Activated CD4-positive, alpha-beta T cell treated with anti-CD3 and anti-CD28 coated beads, Interleukin-2, amount 10 ng/mL, durations not matched to agents 7 days and 5 days (primary cell): ENCODE results near the gene ZNF10. TPM values are rescaled to one million over a fixed set of nuclear protein-coding genes. Genes with fewer than 3 reads are reported as not detected.

ENCODE experiments used
- CTCF ChIA-PET: fragments of 350-600 bp; sonication (Branson Sonifier 250); formaldehyde crosslinking; loops from one replicate; lab custom pipeline; 2021; ENCODE audit warnings: antibody characterized with exemption; lab: Charles Lee
- POLR2A ChIA-PET: fragments of 350-600 bp; sonication (Branson Sonifier 250); formaldehyde crosslinking; loops from one replicate; lab custom pipeline; 2021; ENCODE audit warnings: antibody characterized with exemption; lab: Charles Lee
- DNase-seq: peaks from one replicate; pipeline ENCODE4 v3.0.0-alpha.2; 2020
- H3K27ac Mint-ChIP-seq: one replicate; pipeline ENCODE4 v1.8.0; 2021; ENCODE audit warnings: mild to moderate bottlenecking, moderate library complexity, mixed read lengths
- H3K27me3 Mint-ChIP-seq: one replicate; pipeline ENCODE4 v1.8.0; 2021; ENCODE audit warnings: mixed read lengths
- H3K36me3 Mint-ChIP-seq: one replicate; pipeline ENCODE4 v1.8.0; 2021; ENCODE audit warnings: low read depth, mixed read lengths
- H3K4me1 Mint-ChIP-seq: one replicate; pipeline ENCODE4 v1.8.0; 2021; ENCODE audit warnings: mixed read lengths
- H3K4me3 Mint-ChIP-seq: one replicate; pipeline ENCODE4 v1.8.0; 2021; ENCODE audit warnings: mild to moderate bottlenecking, moderate library complexity, mixed read lengths
- H3K9me3 Mint-ChIP-seq: one replicate; pipeline ENCODE4 v1.8.0; 2021; ENCODE audit warnings: mixed read lengths
- total RNA-seq, 2 experiments: library from RNA; stranded (reverse); gene quantifications; one replicate each; pipeline ENCODE4 v1.2.3, GENCODE V29; 2021

ZNF10 gene
- total RNA-seq, 2 experiments from 2014 or later: 6.0 to 6.3 TPM

GRCh38 chr12:133203344-133204263, 73.2 kb downstream of the ZNF10 start:
- H3K9me3 Mint-ChIP-seq: peaks cover 66% of the 10 kb centered on the region
- H3K4me1 Mint-ChIP-seq: no peaks in the 10 kb centered on the region
- POLR2A ChIA-PET: no interaction called here
- CTCF ChIA-PET: interaction anchor here (1.0 to 2.8 kb wide), 5 partner anchors 22 to 245 kb away, joined by 3 to 8 read pairs (median 3); partner anchors contain the start of genes ZNF10, ZNF268 and ZNF891
- no peak overlapping the region for H3K4me3 Mint-ChIP-seq
- H3K27ac Mint-ChIP-seq: peak overlapping the region; percentile 36
- no peak for DNase-seq
- no peaks in the 10 kb centered on the region for H3K27me3 Mint-ChIP-seq
- H3K36me3 Mint-ChIP-seq: peaks cover 70% of the 10 kb centered on the region

- H3K9me3 Mint-ChIP-seq: peaks cover 67% of the 10 kb centered on the region
- H3K36me3 Mint-ChIP-seq: peaks cover 67% of the 10 kb centered on the region
- DNase-seq: no peak
- H3K27ac Mint-ChIP-seq: no peak overlapping the region
- POLR2A ChIA-PET: no interaction called here
- CTCF ChIA-PET: no interaction called here
- no peaks in the 10 kb centered on the region for H3K27me3 Mint-ChIP-seq
- no peak overlapping the region for H3K4me3 Mint-ChIP-seq
- H3K4me1 Mint-ChIP-seq: no peaks in the 10 kb centered on the region
These were observed 73.8 kb downstream of the ZNF10 start for GRCh38 chr12:133204264-133204603.

GRCh38 chr12:133206390-133206789, 76.0 kb downstream of the ZNF10 start:
- no peak overlapping the region for H3K4me3 Mint-ChIP-seq
- H3K4me1 Mint-ChIP-seq: no peaks in the 10 kb centered on the region
- CTCF ChIA-PET: interaction anchor here (0.7 kb wide), 1 partner anchor 250 kb away, joined by 3 read pairs; the partner anchor contains the start of gene ZNF605
- no peak overlapping the region for H3K27ac Mint-ChIP-seq
- H3K27me3 Mint-ChIP-seq: no peaks in the 10 kb centered on the region
- H3K36me3 Mint-ChIP-seq: peaks cover 47% of the 10 kb centered on the region
- DNase-seq: no peak
- POLR2A ChIA-PET: no interaction called here
- H3K9me3 Mint-ChIP-seq: peaks cover 62% of the 10 kb centered on the region

Other genes starting within 250 kb of the ZNF10 start
- 10 to 100 TPM; 71.4 to 88.9 TPM for gene CHFR, start 243.0 kb upstream of the ZNF10 start, total RNA-seq
- 10 to 100 TPM; 11.5 to 12.4 TPM for gene ZNF605, start 174.3 kb upstream of the ZNF10 start, total RNA-seq
- gene ZNF26, start 144.3 kb upstream of the ZNF10 start, total RNA-seq: 10 to 100 TPM; 14.0 to 20.2 TPM
- gene ZNF84, start 93.1 kb upstream of the ZNF10 start, total RNA-seq: 10 to 100 TPM; 22.7 to 23.6 TPM
- gene ZNF140, start 49.7 kb upstream of the ZNF10 start, total RNA-seq: 10 to 100 TPM; 14.6 to 16.2 TPM
- gene ZNF891, start 353 bp upstream of the ZNF10 start, total RNA-seq: 1 to 10 TPM; 2.7 to 3.1 TPM
- gene ZNF268, start 50.9 kb downstream of the ZNF10 start, total RNA-seq: 10 to 100 TPM; 22.1 to 23.4 TPM
- not detected for gene ANHX, start 105.2 kb downstream of the ZNF10 start, total RNA-seq